ENCODE measurements around the gene ALDH3A1. TPM values are rescaled to one million over a fixed set of nuclear protein-coding genes. Genes with fewer than 3 reads are reported as not detected.

ALDH3A1 gene
- 1 to 10 TPM in 2 of 4 donors, under 1 TPM in 1, not detected in 1; 0.51 to 7.1 (median 1.7) TPM for total RNA-seq

GRCh38 chr17:19747829-19748806 is at the start of gene ALDH3A1:
TSS of gene ALDH3A1 (minus strand) at chr17:19748298. CDS start at chr17:19745129, 3,169 bp downstream.
- H3K4me1 ChIP-seq = peaks cover 0 to 7% of the 10 kb centered on the region in 2 donors
- intact Hi-C loops (cut with DNase I; ENCODE audit: low total_unique reads) = no loop called here
- no peak within 1 kb of the TSS for H3K4me3 ChIP-seq
- H3K9me3 ChIP-seq = no peaks in the 10 kb centered on the region
- no peak for TF ChIP-seq CTCF (IDR thresholded peaks at IDR 0.05)
- TF ChIP-seq POLR2A (IDR thresholded peaks at IDR 0.05) = no peak
- no peaks in the 10 kb centered on the region for H3K36me3 ChIP-seq
- DNase-seq = no peak
- no peaks in the 10 kb centered on the region for H3K27me3 ChIP-seq
- H3K27ac ChIP-seq = no peak within 1 kb of the TSS

GRCh38 chr17:19796457-19796856 is 48.4 kb upstream of the ALDH3A1 start:
- Histone ChIP-seq H3K4me3 (no peak overlapping the region), H3K27me3 (no peaks in the 10 kb centered on the region), H3K4me1 (no peaks in the 10 kb centered on the region), H3K36me3 (no peaks in the 10 kb centered on the region), H3K9me3 (no peaks in the 10 kb centered on the region), H3K27ac (no peak overlapping the region)
- intact Hi-C loops (cut with DNase I; ENCODE audit: low total_unique reads) = no loop called here
- TF ChIP-seq CTCF (IDR thresholded peaks at IDR 0.05) (no peak), POLR2A (IDR thresholded peaks at IDR 0.05) (no peak)
- no peak for DNase-seq

GRCh38 chr17:19791918-19792550 is 43.9 kb upstream of the ALDH3A1 start:
- DNase-seq = no peak
- H3K9me3 ChIP-seq = no peaks in the 10 kb centered on the region
- no peak overlapping the region for H3K27ac ChIP-seq
- H3K36me3 ChIP-seq = no peaks in the 10 kb centered on the region
- H3K4me1 ChIP-seq = no peaks in the 10 kb centered on the region
- TF ChIP-seq POLR2A (IDR thresholded peaks at IDR 0.05) = no peak
- TF ChIP-seq CTCF (IDR thresholded peaks at IDR 0.05) = no peak
- intact Hi-C loops (cut with DNase I; ENCODE audit: low total_unique reads) = no loop called here
- no peak overlapping the region for H3K4me3 ChIP-seq
- no peaks in the 10 kb centered on the region for H3K27me3 ChIP-seq

- no peak for TF ChIP-seq CTCF (IDR thresholded peaks at IDR 0.05)
- TF ChIP-seq POLR2A (IDR thresholded peaks at IDR 0.05) = no peak
- Histone ChIP-seq H3K4me1 (no peaks in the 10 kb centered on the region), H3K4me3 (no peak overlapping the region), H3K9me3 (no peaks in the 10 kb centered on the region), H3K27me3 (no peaks in the 10 kb centered on the region), H3K27ac (no peak overlapping the region), H3K36me3 (no peaks in the 10 kb centered on the region)
- no peak for DNase-seq
- intact Hi-C loops (cut with DNase I; ENCODE audit: low total_unique reads) = no loop called here
These were observed 39.7 kb upstream of the ALDH3A1 start for GRCh38 chr17:19787733-19788357.
